Epithelial cell of proximal tubule (primary cell): ENCODE results near the gene COX4I1. TPM values are rescaled to one million over a fixed set of nuclear protein-coding genes. Genes with fewer than 3 reads are reported as not detected.

ENCODE experiments used
- DNase-seq: peaks from one replicate; pipeline ENCODE4 v3.0.0-alpha.2; 2011; ENCODE audit warnings: low read depth
- H3K4me3 ChIP-seq: 2 replicates; pipeline ENCODE4 v1.5.1; 2011; ENCODE audit warnings: low read depth, mild to moderate bottlenecking, low read length
- CTCF ChIP-seq: conservative IDR thresholded peaks from 2 replicates; pipeline ENCODE4 v1.5.1; 2012; ENCODE audit warnings: low read depth, mild to moderate bottlenecking, low read length
- total RNA-seq: library from RNA; depleted of rRNA; stranded (reverse); fragments of >200 nt; gene quantifications from 2 replicates; pipeline ENCODE4 v1.2.3, GENCODE V29; 2015

The COX4I1 gene
- total RNA-seq, 1 donor from 2014 or later = 824 TPM

- no peak for TF ChIP-seq CTCF
- H3K4me3 ChIP-seq = no peak overlapping the region
- DNase-seq = no peak
These were observed 47.0 kb downstream of the COX4I1 start for GRCh38 chr16:85846461-85846860.

DNA sequence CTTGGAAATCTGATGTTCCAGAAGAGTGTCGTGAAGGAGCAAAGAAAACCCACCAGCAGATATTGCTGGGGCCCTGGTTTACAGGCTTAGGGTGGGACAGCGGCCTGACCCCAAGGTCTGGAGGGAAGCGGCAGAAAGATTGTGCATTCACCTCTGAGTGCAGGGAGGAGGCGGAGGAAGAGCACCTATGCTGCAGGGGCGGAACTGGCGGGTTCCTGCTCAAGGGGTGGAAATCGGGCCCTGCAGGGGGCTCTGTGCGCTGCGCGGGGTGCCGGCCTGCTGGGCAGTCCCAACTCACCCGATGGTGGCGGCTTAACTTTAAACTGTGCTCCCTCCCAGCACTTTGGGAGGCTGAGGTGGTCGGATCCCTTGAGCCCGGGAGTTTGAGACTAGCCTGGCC lies 47.5 kb downstream of the COX4I1 start:
- no peak for TF ChIP-seq CTCF
- no peak for DNase-seq

GRCh38 chr16:85847681-85848601 lies 48.4 kb downstream of the COX4I1 start:
- no peak overlapping the region for H3K4me3 ChIP-seq
- no peak for DNase-seq
- TF ChIP-seq CTCF = no peak

More for the DNA sequence above, 47.5 kb downstream of the COX4I1 start:
- no peak overlapping the region for H3K4me3 ChIP-seq

- no peak for TF ChIP-seq CTCF
- DNase-seq = no peak
- H3K4me3 ChIP-seq = no peak overlapping the region
These were observed 49.5 kb downstream of the COX4I1 start for GRCh38 chr16:85848986-85849385.

DNA sequence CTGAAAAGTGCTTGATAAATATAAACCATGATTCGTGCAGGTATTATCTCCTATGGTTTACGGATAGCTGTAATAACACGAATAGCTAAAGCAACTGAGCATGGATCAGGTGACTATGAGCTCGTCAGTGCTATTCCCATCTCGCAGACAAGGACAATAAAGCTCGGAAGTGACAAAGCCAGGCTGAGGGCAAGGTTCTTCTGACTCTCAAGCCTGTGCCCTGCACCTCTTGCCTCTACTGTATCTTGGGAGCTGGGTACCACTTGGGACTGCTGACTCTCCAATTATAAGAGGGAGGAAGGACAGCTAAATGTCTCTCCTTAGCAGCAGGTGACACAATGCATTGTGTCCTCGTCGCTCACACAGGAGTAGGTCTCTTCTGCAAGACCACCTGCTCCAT lies 49.9 kb downstream of the COX4I1 start:
- TF ChIP-seq CTCF = no peak
- no peak for DNase-seq
- H3K4me3 ChIP-seq = no peak overlapping the region

- DNase-seq = no peak
- no peak for TF ChIP-seq CTCF
These were observed 50.9 kb downstream of the COX4I1 start for GRCh38 chr16:85850344-85850880.

More at GRCh38 chr16:85850344-85850880, 50.9 kb downstream of the COX4I1 start:
- no peak overlapping the region for H3K4me3 ChIP-seq
